ENCODE results near the gene MGST2. TPM values are rescaled to one million over a fixed set of nuclear protein-coding genes. Genes with fewer than 3 reads are reported as not detected.

MGST2 gene
- total RNA-seq, 1 experiment from 2014 or later, result 14.9 TPM

DNA sequence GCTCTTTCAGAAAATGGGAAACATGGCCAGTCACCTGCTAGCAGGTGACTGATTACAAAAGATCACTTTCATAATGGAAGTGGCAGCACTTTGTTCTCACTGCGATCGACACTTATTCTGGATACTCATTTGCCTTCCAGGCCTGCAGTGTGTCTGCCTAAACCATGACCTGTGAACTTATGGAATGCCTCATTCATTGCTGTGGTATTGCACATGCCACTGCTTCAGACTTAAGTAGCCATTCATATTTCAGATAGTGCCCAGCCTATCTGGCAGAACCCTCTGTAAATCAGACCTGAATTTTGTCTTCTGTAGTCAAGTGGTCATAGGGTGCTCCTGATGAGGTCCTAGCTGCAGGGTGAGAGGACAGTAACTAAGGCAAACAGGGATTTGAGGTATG, 23.3 kb upstream of the MGST2 start:
- ATAC-seq, result no peak
- H3K36me3 Mint-ChIP-seq, result peaks cover 14% of the 10 kb centered on the region
- H3K27me3 Mint-ChIP-seq (ENCODE audit: low read depth), result no peaks in the 10 kb centered on the region; the same call in 1 of the 2 replicates
- DNase-seq (ENCODE audit: low spot score), result no peak
- H3K4me1 Mint-ChIP-seq, result no peaks in the 10 kb centered on the region
- ChIA-PET POLR2A (interaction anchor here (1.1 kb wide), 1 partner anchor 9 kb away, joined by 3 read pairs; no protein-coding TSS in a partner anchor), CTCF (interaction anchor here (0.6 to 5.2 kb wide), 4 partner anchors 9 to 259 kb away, joined by 3 to 31 read pairs (median 5); no protein-coding TSS in a partner anchor)
- H3K27ac Mint-ChIP-seq, result no peak overlapping the region
- TF ChIP-seq, protein P1, sequence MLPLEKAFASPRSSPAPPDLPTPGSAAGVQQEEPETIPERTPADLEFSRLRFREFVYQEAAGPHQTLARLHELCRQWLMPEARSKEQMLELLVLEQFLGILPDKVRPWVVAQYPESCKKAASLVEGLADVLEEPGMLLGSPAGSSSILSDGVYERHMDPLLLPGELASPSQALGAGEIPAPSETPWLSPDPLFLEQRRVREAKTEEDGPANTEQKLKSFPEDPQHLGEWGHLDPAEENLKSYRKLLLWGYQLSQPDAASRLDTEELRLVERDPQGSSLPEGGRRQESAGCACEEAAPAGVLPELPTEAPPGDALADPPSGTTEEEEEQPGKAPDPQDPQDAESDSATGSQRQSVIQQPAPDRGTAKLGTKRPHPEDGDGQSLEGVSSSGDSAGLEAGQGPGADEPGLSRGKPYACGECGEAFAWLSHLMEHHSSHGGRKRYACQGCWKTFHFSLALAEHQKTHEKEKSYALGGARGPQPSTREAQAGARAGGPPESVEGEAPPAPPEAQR (CRISPR knock-in tag; IDR thresholded peaks at IDR 0.05), result no peak
- TF ChIP-seq, protein P2, sequence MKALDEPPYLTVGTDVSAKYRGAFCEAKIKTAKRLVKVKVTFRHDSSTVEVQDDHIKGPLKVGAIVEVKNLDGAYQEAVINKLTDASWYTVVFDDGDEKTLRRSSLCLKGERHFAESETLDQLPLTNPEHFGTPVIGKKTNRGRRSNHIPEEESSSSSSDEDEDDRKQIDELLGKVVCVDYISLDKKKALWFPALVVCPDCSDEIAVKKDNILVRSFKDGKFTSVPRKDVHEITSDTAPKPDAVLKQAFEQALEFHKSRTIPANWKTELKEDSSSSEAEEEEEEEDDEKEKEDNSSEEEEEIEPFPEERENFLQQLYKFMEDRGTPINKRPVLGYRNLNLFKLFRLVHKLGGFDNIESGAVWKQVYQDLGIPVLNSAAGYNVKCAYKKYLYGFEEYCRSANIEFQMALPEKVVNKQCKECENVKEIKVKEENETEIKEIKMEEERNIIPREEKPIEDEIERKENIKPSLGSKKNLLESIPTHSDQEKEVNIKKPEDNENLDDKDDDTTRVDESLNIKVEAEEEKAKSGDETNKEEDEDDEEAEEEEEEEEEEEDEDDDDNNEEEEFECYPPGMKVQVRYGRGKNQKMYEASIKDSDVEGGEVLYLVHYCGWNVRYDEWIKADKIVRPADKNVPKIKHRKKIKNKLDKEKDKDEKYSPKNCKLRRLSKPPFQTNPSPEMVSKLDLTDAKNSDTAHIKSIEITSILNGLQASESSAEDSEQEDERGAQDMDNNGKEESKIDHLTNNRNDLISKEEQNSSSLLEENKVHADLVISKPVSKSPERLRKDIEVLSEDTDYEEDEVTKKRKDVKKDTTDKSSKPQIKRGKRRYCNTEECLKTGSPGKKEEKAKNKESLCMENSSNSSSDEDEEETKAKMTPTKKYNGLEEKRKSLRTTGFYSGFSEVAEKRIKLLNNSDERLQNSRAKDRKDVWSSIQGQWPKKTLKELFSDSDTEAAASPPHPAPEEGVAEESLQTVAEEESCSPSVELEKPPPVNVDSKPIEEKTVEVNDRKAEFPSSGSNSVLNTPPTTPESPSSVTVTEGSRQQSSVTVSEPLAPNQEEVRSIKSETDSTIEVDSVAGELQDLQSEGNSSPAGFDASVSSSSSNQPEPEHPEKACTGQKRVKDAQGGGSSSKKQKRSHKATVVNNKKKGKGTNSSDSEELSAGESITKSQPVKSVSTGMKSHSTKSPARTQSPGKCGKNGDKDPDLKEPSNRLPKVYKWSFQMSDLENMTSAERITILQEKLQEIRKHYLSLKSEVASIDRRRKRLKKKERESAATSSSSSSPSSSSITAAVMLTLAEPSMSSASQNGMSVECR (CRISPR knock-in tag; IDR thresholded peaks at IDR 0.05; ENCODE audit: borderline replicate concordance), result no peak
- TF ChIP-seq FOXJ3 (CRISPR knock-in tag; IDR thresholded peaks at IDR 0.05; ENCODE audit: borderline replicate concordance), result no peak
- TF ChIP-seq NFYB (CRISPR knock-in tag; conservative IDR thresholded peaks at IDR 0.05; ENCODE audit: low read depth), result no peak
- no peak for TF ChIP-seq USF1 (CRISPR knock-in tag; IDR thresholded peaks at IDR 0.05)
- TF ChIP-seq CBFB (CRISPR knock-in tag; IDR thresholded peaks at IDR 0.05; ENCODE audit: low read depth), result no peak
- TF ChIP-seq ESRRA (CRISPR knock-in tag; IDR thresholded peaks at IDR 0.05; ENCODE audit: borderline replicate concordance), result no peak
- no peak for TF ChIP-seq ATF3 (CRISPR knock-in tag; conservative IDR thresholded peaks at IDR 0.05)
- TF ChIP-seq SP1 (CRISPR knock-in tag; conservative IDR thresholded peaks at IDR 0.05), result no peak
- TF ChIP-seq, protein P3, sequence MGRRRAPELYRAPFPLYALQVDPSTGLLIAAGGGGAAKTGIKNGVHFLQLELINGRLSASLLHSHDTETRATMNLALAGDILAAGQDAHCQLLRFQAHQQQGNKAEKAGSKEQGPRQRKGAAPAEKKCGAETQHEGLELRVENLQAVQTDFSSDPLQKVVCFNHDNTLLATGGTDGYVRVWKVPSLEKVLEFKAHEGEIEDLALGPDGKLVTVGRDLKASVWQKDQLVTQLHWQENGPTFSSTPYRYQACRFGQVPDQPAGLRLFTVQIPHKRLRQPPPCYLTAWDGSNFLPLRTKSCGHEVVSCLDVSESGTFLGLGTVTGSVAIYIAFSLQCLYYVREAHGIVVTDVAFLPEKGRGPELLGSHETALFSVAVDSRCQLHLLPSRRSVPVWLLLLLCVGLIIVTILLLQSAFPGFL (CRISPR knock-in tag; IDR thresholded peaks at IDR 0.05; ENCODE audit: borderline replicate concordance), result no peak
- TF ChIP-seq ZBTB43 (CRISPR knock-in tag; IDR thresholded peaks at IDR 0.05), result no peak
- TF ChIP-seq ZNF121 (CRISPR knock-in tag; IDR thresholded peaks at IDR 0.05), result no peak
- TF ChIP-seq, protein P4, sequence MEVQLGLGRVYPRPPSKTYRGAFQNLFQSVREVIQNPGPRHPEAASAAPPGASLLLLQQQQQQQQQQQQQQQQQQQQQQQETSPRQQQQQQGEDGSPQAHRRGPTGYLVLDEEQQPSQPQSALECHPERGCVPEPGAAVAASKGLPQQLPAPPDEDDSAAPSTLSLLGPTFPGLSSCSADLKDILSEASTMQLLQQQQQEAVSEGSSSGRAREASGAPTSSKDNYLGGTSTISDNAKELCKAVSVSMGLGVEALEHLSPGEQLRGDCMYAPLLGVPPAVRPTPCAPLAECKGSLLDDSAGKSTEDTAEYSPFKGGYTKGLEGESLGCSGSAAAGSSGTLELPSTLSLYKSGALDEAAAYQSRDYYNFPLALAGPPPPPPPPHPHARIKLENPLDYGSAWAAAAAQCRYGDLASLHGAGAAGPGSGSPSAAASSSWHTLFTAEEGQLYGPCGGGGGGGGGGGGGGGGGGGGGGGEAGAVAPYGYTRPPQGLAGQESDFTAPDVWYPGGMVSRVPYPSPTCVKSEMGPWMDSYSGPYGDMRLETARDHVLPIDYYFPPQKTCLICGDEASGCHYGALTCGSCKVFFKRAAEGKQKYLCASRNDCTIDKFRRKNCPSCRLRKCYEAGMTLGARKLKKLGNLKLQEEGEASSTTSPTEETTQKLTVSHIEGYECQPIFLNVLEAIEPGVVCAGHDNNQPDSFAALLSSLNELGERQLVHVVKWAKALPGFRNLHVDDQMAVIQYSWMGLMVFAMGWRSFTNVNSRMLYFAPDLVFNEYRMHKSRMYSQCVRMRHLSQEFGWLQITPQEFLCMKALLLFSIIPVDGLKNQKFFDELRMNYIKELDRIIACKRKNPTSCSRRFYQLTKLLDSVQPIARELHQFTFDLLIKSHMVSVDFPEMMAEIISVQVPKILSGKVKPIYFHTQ (CRISPR knock-in tag; IDR thresholded peaks at IDR 0.05), result no peak
- no peak overlapping the region for H3K4me3 Mint-ChIP-seq
- H3K9me3 Mint-ChIP-seq, result peaks cover 29% of the 10 kb centered on the region
